Fibroblast of skin of right biceps (primary cell): ENCODE measurements around the gene CLCN6.

Experiments used
- DNase-seq: peaks from one replicate; pipeline ENCODE4 v3.0.0-alpha.2; 2013

Gene CLCN6

GRCh38 chr1:11831945-11832725 lies 26.1 kb downstream of the CLCN6 start:
- DNase-seq = no peak

GRCh38 chr1:11833497-11833896 lies 27.5 kb downstream of the CLCN6 start:
- no peak for DNase-seq

GRCh38 chr1:11833900-11834299 lies 27.9 kb downstream of the CLCN6 start:
- no peak for DNase-seq

GRCh38 chr1:11835441-11836225 lies 29.6 kb downstream of the CLCN6 start:
- no peak for DNase-seq

GRCh38 chr1:11836955-11837766 lies 31.2 kb downstream of the CLCN6 start:
- no peak for DNase-seq

- DNase-seq = no peak
These were observed 31.9 kb downstream of the CLCN6 start for GRCh38 chr1:11837767-11838348.

GRCh38 chr1:11838349-11839272 lies 32.6 kb downstream of the CLCN6 start:
- peak; percentile 47 for DNase-seq

- DNase-seq = no peak
These were observed 34.0 kb downstream of the CLCN6 start for GRCh38 chr1:11839727-11840705.

GRCh38 chr1:11841245-11842153 lies 35.5 kb downstream of the CLCN6 start:
- DNase-seq = no peak

- DNase-seq = peak; percentile 27
These were observed 36.4 kb downstream of the CLCN6 start for GRCh38 chr1:11842154-11843041.

GRCh38 chr1:11845641-11846335 lies 39.8 kb downstream of the CLCN6 start:
- peak; percentile 23 for DNase-seq

GRCh38 chr1:11847667-11848372 lies 41.8 kb downstream of the CLCN6 start, which contains the start of gene NPPA:
NPPA (minus strand) TSS chr1:11847783; CDS start chr1:11847684, 99 bp downstream.
- peak; percentile 19 for DNase-seq

GRCh38 chr1:11848373-11848700 lies 42.3 kb downstream of the CLCN6 start:
- no peak for DNase-seq

- DNase-seq = no peak
These were observed 44.2 kb downstream of the CLCN6 start for GRCh38 chr1:11850156-11850555.

GRCh38 chr1:11851180-11851579 lies 45.2 kb downstream of the CLCN6 start:
- no peak for DNase-seq

GRCh38 chr1:11854519-11854918 lies 48.5 kb downstream of the CLCN6 start:
- DNase-seq = no peak

- DNase-seq = no peak
These were observed 49.4 kb downstream of the CLCN6 start for GRCh38 chr1:11855430-11855829.
